NB4 (cell line): Measurements from ENCODE around the gene NFAM1.

Source experiments
- DNase-seq: peaks from one replicate; pipeline ENCODE4 v3.0.0; 2010; ENCODE audit warnings: low read depth
- H3K4me3 ChIP-seq: one replicate; pipeline ENCODE4 v1.5.1; 2011; ENCODE audit warnings: mild to moderate bottlenecking, low read depth, low read length, moderate library complexity
- CTCF ChIP-seq: IDR thresholded peaks from one replicate; pipeline ENCODE4 v1.5.1; 2012; ENCODE audit warnings: low read depth, low read length
- MYC ChIP-seq: IDR thresholded peaks from 2 replicates; pipeline ENCODE4 v1.6.1; 2011; ENCODE audit warnings: low read depth, low read length
- POLR2A ChIP-seq: IDR thresholded peaks from 2 replicates; pipeline ENCODE4 v1.6.1; 2011; ENCODE audit warnings: mild to moderate bottlenecking; ENCODE audit not compliant: insufficient read length; ENCODE audit errors: extremely low read depth
- TF ChIP-seq, protein P1 (sequence below): IDR thresholded peaks from 2 replicates; pipeline ENCODE4 v1.6.1; 2011; ENCODE audit warnings: low read depth, low read length

The NFAM1 gene

GRCh38 chr22:42399315-42400271 is 32.6 kb downstream of the NFAM1 start:
- no peak overlapping the region for H3K4me3 ChIP-seq
- TF ChIP-seq POLR2A (no peak), MYC (no peak), CTCF (no peak)
- TF ChIP-seq, protein P1, sequence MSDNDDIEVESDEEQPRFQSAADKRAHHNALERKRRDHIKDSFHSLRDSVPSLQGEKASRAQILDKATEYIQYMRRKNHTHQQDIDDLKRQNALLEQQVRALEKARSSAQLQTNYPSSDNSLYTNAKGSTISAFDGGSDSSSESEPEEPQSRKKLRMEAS, result no peak
- peak; percentile 81 for DNase-seq

DNA sequence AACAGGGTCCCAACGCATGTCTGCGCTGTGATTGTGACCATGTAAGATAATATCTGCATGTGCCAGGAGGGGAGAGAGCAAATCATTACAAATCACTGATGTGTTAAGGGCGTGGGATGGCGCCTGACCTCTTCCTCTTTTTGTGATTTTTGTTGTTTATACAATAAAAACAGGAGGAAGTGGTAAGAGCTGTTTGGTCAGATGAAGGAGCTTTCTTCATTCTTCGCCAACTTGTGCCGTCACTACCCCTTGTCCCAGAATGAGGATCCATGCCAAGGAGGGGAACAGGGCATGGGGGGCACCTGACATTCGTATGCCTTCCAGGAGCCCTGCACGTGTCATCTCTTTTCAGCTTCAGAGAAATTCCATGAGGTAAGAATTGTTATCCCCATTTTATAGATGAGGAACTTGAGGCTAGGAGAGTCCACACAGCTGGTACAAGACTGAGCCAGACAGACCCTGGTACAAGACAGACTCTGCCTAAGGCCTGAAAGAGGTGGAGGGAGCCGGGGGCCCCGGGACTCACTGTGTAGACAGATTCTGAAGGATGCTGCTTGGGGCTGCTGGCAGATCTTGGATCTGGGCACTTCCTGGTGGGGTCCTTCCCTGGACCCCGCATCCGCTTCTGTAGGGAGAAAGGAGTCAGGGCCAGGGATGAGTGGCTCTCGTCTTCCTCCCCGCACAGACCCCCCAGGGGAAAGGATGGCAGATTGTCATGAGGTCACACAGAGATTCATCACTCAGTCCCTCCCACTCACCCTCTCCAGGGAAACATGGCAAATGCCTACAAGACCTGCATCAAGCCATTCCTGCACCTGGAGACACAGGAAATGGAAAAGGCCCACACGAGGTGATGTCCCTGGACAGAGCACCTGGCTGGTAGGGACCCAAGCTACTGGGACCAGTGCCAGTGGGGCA is 34.6 kb downstream of the NFAM1 start:
- peak; percentile 85 for DNase-seq
- H3K4me3 ChIP-seq, result no peak overlapping the region

DNA sequence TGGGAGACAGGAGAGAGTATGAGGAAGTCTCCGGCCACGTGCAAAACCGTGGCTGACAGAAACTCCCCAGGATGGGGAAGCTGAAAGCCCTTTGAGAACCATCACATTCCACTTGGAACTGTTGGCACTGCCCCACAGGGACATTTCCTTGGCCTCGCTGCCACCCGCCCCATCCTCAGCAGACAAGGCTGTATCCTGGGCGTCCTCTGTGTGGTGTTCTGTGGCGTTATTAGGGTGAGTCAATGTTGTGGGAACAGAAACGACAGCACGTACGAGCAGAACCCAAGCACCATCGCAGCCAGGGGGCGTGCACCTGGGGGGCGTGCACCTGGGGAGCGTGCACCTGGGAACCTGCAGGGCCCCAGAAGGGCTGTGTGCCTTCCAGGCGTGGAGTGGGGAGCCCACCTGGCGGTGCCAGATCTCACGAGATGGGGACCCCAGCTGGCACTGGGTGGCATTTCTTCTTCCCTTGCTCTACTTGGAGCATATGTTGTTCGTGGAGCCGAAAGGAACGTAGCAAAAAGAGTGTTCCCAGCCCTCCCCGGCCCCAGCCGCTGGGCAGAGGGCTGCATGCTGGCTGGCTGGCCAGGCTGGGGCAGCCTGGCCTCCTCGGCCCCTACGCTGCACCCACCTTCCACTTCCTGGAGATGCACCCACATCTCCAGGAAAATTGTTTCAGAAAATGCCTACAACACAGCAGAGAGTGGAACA is 35.4 kb downstream of the NFAM1 start:
- H3K4me3 ChIP-seq, result no peak overlapping the region
- no peak for DNase-seq
- TF ChIP-seq CTCF, result no peak
- TF ChIP-seq POLR2A, result no peak
- TF ChIP-seq, protein P1, result no peak
- TF ChIP-seq MYC, result no peak

More for the DNA sequence above, 34.6 kb downstream of the NFAM1 start:
- TF ChIP-seq, protein P1, result peak; percentile 47; the same call in 1 of the 2 replicates
- 0 out of 2 replicates have a peak, but pooled peaks have one; percentile 36 for TF ChIP-seq MYC
- no peak for TF ChIP-seq CTCF

- TF ChIP-seq CTCF (no peak), POLR2A (no peak), MYC (no peak)
- TF ChIP-seq, protein P1, result no peak
- no peak overlapping the region for H3K4me3 ChIP-seq
- DNase-seq, result no peak
These were observed 43.1 kb downstream of the NFAM1 start for GRCh38 chr22:42389143-42389542.

DNA sequence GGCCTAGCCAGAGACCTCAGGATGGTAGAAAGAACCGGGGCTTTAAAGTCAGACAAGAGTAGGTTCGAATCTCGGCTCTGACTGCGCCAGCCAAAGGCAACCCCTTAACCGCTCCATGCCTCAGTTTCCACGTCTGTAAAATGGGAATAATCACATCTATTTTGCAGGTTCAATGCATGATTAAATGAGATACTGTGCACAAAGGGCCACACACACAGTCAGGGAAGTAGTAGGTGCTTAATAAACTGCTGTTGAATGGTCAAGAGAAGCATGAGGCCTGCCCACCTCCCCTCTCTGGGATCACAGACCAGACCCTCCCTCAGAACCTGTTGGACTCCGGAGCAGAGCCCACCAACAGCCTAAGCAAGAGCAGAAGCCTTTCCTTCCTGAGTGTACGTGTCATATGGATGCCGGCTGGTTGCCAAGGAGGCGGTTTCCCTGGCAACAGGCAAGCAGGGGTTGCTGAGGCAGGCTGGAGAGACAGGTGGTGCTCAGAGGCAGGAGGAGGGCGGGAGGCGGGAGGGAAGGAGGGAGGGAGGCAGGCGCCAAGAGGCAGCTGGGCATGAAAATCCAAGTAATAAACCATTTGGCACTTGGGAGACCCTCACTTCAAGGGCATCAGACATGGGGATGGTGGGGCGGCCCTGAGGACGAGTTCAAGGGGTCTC is 43.9 kb downstream of the NFAM1 start:
- H3K4me3 ChIP-seq, result no peak overlapping the region
- TF ChIP-seq CTCF (no peak), MYC (no peak), POLR2A (no peak)
- TF ChIP-seq, protein P1, result no peak
- no peak for DNase-seq
